HG02884 (cell line): ENCODE measurements around the gene CDX1.

ENCODE experiments used
- ATAC-seq: cut with Tn5 transposase; IDR thresholded peaks from one replicate; pipeline ENCODE4 v1.9.1; 2021; ENCODE audit warnings: mild to moderate bottlenecking, moderate library complexity; ENCODE audit not compliant: unreplicated experiment

The CDX1 gene

GRCh38 chr5:150144879-150145278 lies 21.7 kb upstream of the CDX1 start:
- ATAC-seq: no peak

- ATAC-seq: no peak
Observed at GRCh38 chr5:150146235-150146634, 20.3 kb upstream of the CDX1 start.

GRCh38 chr5:150146862-150147601 lies 19.5 kb upstream of the CDX1 start:
- no peak for ATAC-seq

GRCh38 chr5:150147670-150148069 lies 18.9 kb upstream of the CDX1 start:
- ATAC-seq: no peak

- no peak for ATAC-seq
Observed at GRCh38 chr5:150148117-150148927, 18.3 kb upstream of the CDX1 start.

- no peak for ATAC-seq
Observed at GRCh38 chr5:150149618-150150017, 17.0 kb upstream of the CDX1 start.

- no peak for ATAC-seq
Observed at GRCh38 chr5:150152636-150153462, 13.7 kb upstream of the CDX1 start.

GRCh38 chr5:150153483-150153882 lies 13.1 kb upstream of the CDX1 start:
- no peak for ATAC-seq

GRCh38 chr5:150153957-150154617 lies 12.5 kb upstream of the CDX1 start:
- no peak for ATAC-seq

GRCh38 chr5:150154618-150155128 lies 11.9 kb upstream of the CDX1 start:
- no peak for ATAC-seq

- ATAC-seq: no peak
Observed at GRCh38 chr5:150155258-150156026, 11.1 kb upstream of the CDX1 start, which contains the start of gene PDGFRB. Gene PDGFRB, minus strand, starts transcription at chr5:150155845. Its CDS starts 18,798 bp downstream, at chr5:150137047.

GRCh38 chr5:150156027-150156368 lies 10.6 kb upstream of the CDX1 start:
- no peak for ATAC-seq

GRCh38 chr5:150156540-150156939 lies 10.0 kb upstream of the CDX1 start:
- no peak for ATAC-seq

- no peak for ATAC-seq
Observed at GRCh38 chr5:150157168-150157567, 9.4 kb upstream of the CDX1 start.

- ATAC-seq: no peak
Observed at GRCh38 chr5:150158170-150158949, 8.2 kb upstream of the CDX1 start.

- ATAC-seq: no peak
Observed at GRCh38 chr5:150159031-150159430, 7.5 kb upstream of the CDX1 start.

- ATAC-seq: no peak
Observed at GRCh38 chr5:150159741-150160179, 6.8 kb upstream of the CDX1 start.

- ATAC-seq: no peak
Observed at GRCh38 chr5:150160448-150161081, 6.0 kb upstream of the CDX1 start.
